GM12872 (cell line): ENCODE data around the gene MICU1.

Experiments
- CTCF ChIP-seq: IDR thresholded peaks from 3 replicates; pipeline ENCODE4 v1.5.1; 2011; ENCODE audit warnings: low read depth, mild to moderate bottlenecking, low read length, moderate library complexity; ENCODE audit not compliant: insufficient read depth

Gene MICU1

GRCh38 chr10:72340510-72341261 is 285.2 kb downstream of the MICU1 start:
- TF ChIP-seq CTCF, result peak; percentile 98

- TF ChIP-seq CTCF, result no peak
Observed at GRCh38 chr10:72338180-72338579, 287.7 kb downstream of the MICU1 start.

- no peak for TF ChIP-seq CTCF
Observed at GRCh38 chr10:72337722-72338121, 288.2 kb downstream of the MICU1 start.

- TF ChIP-seq CTCF, result peak; percentile 98
Observed at GRCh38 chr10:72337039-72337629, 288.7 kb downstream of the MICU1 start.

- no peak for TF ChIP-seq CTCF
Observed at GRCh38 chr10:72336259-72337038, 289.4 kb downstream of the MICU1 start.

GRCh38 chr10:72335394-72336258 is 290.3 kb downstream of the MICU1 start:
- peak; percentile 39; the same call in 2 of the 3 replicates for TF ChIP-seq CTCF

GRCh38 chr10:72334825-72335393 is 291.0 kb downstream of the MICU1 start:
- peak; percentile 58 for TF ChIP-seq CTCF
